HG03280 (cell line): ENCODE measurements around the gene IER3.

Source experiments
- ATAC-seq: cut with Tn5 transposase; IDR thresholded peaks from one replicate; pipeline ENCODE4 v1.9.1; 2021; ENCODE audit warnings: mild to moderate bottlenecking, moderate library complexity; ENCODE audit not compliant: unreplicated experiment

IER3 gene

GRCh38 chr6:30744054-30744805, at the start of gene IER3:
TSS of gene IER3 (minus strand) at chr6:30744547. CDS start at chr6:30744518, 29 bp downstream.
- no peak for ATAC-seq

DNA sequence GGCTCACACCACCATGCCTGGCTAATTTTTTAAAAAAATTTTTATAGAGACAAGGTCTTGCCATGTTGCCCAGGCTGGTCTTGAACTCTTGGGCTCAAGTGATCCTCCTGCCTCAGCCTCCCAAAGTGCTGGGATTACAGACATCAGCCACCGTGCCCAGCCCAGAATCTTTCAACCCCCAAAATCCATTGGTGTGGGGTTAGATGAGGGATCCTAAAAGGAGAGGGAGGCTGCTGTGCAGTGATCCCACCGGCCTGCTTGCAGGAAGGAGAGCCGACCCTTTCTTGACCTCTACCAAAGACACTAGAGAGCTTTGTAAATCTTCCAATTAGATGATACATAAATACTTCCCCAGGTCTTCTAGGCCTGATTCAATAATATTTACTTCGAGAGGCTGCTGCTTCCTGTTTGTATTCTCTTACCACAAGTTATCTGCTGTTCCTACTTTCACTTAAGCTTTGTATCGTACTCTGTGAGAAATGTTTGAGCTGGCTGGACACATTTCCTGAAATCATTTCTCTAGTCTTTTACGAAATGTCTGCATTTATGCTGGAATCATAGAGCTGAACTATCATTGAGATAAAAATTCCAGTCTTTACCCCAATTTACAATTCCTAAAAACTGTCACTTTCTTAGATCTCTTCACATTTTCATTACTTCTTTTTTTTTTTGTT, 49.3 kb upstream of the IER3 start:
- ATAC-seq, result peak; percentile 54

GRCh38 chr6:30792786-30793185, 48.4 kb upstream of the IER3 start:
- no peak for ATAC-seq

- ATAC-seq, result no peak
These were observed 46.5 kb upstream of the IER3 start for GRCh38 chr6:30790724-30791383.

DNA sequence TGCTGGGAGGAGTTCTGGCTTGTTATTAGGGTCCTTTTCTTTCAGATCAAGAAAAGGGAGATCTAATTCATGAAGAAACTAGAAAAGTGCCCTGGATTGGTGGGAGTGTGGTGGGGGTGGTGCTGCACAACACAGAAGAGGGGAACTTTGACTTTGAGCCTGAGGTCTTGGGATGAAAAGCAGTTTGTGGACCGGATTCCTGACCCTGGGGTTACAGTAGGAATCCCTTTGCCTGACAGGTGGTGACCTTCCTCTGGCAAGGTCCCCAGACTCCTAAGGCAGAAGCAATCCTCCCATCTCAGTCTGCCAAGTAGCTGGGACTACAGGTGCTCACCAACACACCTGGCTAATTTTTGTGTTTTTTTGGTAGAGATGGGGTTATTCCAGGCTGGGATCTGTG, 45.3 kb upstream of the IER3 start:
- ATAC-seq, result no peak

GRCh38 chr6:30787954-30788353, 43.6 kb upstream of the IER3 start:
- no peak for ATAC-seq

GRCh38 chr6:30782425-30783014, 38.2 kb upstream of the IER3 start:
- no peak for ATAC-seq

DNA sequence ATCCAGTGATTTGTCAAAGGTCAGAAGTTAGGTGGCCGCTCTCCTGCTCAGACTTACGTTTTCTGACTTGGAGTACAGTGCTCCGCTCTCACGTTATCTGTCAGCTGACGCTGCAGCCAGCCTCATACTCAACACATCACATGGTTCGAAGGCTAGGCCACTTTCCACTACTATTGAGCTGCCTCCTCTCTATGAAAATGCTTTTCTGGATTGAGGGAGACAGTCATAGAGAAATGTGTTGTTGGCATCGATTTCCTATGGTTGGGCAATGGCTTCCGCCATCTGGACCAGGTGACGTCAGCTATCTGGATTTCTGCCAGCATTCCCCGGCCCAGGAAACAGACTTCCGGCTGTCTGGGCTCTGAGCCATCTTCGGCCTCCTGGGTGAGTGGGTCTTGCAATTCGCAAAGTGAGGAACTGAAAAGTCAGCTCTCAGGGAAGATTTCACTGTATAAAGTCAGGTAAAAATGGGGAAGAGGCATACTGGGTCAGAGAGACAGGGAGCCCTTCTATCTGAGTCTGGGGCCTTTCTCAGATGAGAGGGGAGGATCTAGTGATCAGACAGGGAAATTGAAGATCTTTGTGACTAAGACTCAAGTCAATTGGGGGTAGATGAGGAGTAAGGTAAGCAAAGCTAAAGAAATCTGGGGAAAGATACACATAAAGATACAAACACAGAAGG, 37.5 kb upstream of the IER3 start:
- ATAC-seq, result no peak

GRCh38 chr6:30781395-30781742, 37.0 kb upstream of the IER3 start:
- ATAC-seq, result no peak

GRCh38 chr6:30780642-30780920, 36.2 kb upstream of the IER3 start:
- no peak for ATAC-seq

DNA sequence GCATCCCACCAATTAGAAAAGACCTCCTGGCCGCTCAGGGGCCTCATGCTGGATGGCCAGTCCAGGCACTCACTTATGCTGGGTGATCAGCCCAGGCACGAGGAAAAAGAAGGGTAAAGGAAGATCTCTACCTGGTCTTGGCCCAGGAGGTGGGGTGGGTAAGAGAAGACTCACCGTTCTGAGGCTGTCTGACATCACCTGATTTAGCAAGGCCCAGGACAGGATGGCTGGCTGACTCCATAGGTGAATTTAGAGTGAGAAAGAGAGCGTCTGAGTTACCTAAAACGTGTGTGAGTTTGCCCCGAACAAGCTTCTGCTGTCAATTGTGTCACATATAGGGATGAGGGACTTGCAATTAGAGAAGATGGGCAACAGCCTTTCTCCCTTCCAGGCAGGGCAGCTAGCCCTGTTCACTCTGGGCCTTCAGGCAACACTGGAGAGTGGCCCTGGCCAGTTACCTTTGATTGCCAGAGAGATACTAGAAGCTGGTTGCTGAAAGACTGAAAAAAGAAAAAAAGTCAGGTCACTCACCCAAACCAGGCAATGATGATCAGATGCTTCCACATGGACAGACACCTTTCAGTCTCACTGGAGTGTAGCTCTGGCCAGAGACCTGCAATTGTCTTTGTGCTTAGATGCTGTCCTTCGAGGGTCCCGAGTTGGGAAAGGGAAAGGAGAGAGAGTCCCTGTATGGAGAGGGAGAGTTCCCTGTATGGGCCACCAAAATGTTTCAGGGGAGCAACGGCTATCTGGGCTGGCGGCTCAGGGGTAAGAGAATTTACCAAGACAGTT, 35.7 kb upstream of the IER3 start:
- no peak for ATAC-seq

DNA sequence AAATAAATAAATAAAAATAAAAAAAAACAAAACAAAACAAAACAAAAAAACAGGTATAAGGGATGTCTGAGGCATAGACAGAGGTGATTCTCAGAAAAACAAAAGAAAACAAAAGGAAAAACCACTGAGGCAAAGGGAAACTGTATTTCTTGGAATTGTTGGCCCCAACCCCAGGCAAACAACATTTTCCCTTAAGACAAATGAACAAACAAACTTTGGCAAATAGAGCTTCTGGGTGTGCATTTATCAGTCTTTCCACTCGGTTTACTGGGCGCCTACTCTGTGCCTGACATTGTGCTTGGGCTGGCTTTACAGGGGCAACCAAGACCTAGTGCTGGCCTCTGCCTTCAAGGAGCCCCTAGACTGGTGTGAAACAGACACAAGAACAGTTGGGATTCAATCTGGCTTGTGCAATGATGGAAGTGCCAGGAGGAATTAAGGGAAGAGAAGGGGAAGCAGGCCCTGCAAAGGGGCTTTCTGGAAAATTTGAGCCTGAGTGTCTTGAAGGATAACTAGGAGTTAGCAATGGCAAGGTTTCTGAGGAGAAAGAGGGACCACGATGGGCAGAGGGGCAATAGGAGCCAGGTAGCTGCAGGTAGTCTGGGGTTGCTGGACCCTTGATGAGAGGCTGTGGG, 33.8 kb upstream of the IER3 start:
- ATAC-seq, result no peak

GRCh38 chr6:30777155-30777485, 32.8 kb upstream of the IER3 start:
- no peak for ATAC-seq

DNA sequence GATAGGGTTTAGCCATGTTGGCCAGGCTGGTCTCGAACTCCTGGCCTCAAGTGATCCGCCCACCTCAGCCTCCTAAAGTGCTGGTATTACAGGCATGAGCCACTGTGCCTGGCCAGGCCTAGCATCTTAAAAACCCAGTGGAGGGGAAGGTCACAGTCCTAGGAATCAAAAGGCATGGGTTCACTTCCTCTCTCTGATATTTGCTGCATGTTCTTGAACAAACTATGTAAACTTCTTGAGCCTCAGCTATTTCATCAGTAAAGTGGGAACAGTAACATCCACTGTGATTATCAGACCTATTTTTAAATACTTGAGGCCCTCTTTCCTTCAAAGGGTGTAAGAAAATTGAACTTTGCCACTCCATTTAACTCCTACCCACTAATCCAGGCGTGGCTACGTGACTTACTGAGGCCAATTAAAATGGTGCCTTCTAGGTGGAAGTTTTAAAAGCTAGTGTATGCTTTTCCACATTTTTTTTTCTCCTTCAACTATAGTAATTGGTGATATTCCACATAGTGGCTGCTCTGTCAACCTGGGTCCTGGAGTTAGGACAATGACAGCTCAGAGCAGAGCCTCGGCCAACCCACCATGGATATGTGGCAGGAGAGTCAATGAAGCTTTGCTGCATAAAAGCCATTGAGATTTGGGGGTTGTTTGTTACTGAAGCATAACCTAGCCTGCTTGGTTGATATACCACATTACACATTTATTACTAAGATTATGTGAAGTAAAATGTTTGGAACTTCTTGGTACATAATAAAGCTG, 32.2 kb upstream of the IER3 start:
- no peak for ATAC-seq

DNA sequence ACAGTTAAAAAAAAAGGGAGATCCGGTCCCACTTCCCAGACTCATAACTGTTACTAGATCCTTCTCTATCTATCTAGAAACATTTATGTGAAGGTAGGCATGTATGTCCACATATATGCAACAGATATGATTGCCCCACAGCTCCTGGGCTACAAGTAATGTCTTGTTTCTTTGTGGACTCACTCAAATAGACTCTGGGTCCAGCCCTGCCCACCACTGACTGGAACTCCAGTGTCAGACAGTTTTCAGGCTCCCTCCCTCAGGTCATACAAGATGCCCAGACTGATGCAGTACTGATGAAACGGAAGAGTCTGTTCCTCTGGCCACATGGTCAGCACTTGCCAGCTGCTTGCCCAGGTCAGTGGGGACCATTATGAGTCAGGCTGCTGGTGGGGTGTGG, 30.8 kb upstream of the IER3 start:
- no peak for ATAC-seq

GRCh38 chr6:30774701-30775100, 30.4 kb upstream of the IER3 start:
- ATAC-seq, result no peak

GRCh38 chr6:30770592-30770991, 26.2 kb upstream of the IER3 start:
- no peak for ATAC-seq

GRCh38 chr6:30769853-30770524, 25.6 kb upstream of the IER3 start:
- ATAC-seq, result no peak
